Measurements from ENCODE around the gene TNNI2. TPM values are rescaled to one million over a fixed set of nuclear protein-coding genes. Genes with fewer than 3 reads are reported as not detected.
A peak's percentile ranks its signal among the peaks of the same experiment; 100 is the strongest.
"Not testable (repeated sequence)": the region's sequence is repeated elsewhere in the genome, so short reads cannot be mapped to it uniquely, and the experiment has no call there.

Gene TNNI2
- total RNA-seq, 4 donors from 2014 or later, result not detected

DNA sequence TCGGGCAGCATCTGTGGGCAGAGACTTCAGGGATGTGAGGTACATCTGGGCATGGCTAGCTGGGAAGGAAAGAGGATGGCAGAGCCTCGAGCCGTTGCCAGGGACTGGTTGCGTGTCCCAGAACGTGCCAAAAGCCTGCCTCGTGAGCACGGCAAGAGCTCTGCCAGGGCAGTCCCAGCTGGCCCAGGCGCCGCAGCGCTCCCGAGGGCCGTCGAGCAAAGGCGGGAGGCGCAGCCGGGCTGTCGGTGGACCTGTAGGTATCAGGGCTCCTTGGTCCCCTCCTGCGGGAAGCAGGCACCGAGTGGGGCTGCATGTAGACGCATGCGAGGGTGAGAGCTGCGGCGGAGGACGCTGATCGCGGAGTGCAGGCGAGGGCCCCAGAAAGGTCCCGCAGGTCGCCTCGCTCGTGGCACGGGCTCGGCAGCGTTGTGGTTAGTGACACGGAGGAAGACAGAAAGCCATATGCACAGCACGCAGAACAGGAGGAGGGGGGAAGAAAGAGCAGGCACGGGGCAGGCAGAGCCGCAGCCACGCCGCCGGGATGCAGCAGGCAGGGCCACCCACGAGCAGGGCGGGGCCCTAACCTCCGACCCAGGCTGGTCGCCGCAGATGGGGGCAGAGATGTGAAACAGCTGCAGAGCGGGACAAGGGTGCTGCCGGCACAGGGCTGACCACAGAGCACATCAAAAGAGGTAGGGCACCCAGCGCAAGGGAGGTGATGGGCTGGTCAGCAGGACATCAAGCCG, 32.1 kb downstream of the TNNI2 start:
- TF ChIP-seq CTCF (IDR thresholded peaks at IDR 0.05) (no peak), EP300 (IDR thresholded peaks at IDR 0.05) (no peak), POLR2A (IDR thresholded peaks at IDR 0.05) (no peak)
- no peaks in the 10 kb centered on the region for H3K36me3 ChIP-seq
- peak overlapping the region in 2 of 4 donors; percentile 11 to 41 for H3K4me3 ChIP-seq
- H3K27ac ChIP-seq, result peak overlapping the region; percentile 33 to 77 (median 52)
- WGBS, 2 donors, result 40 to 45% methylated on average over 46 to 48 of the region's 50 CpGs
- H3K9me3 ChIP-seq, result no peaks in the 10 kb centered on the region
- DNase-seq (ENCODE audit: low spot score in 2 of 2), result no peak
- peaks cover 0 to 78% (median 28%) of the 10 kb centered on the region in 4 donors for H3K4me1 ChIP-seq
- H3K27me3 ChIP-seq, result peaks cover 0 to 13% of the 10 kb centered on the region in 2 donors

GRCh38 chr11:1871531-1871930, 32.8 kb downstream of the TNNI2 start:
- H3K36me3 ChIP-seq, result no peaks in the 10 kb centered on the region
- no peak for DNase-seq (ENCODE audit: low spot score in 2 of 2)
- H3K27me3 ChIP-seq, result peaks cover 0 to 16% of the 10 kb centered on the region in 2 donors
- 48 to 69% methylated on average over 3 to 12 of the region's 15 CpGs for WGBS, 2 donors
- no peaks in the 10 kb centered on the region for H3K9me3 ChIP-seq
- H3K27ac ChIP-seq, result peak overlapping the region; percentile 33 to 77 (median 52)
- peaks cover 0 to 80% (median 32%) of the 10 kb centered on the region in 4 donors for H3K4me1 ChIP-seq
- no peak for TF ChIP-seq POLR2A (IDR thresholded peaks at IDR 0.05)
- TF ChIP-seq CTCF (IDR thresholded peaks at IDR 0.05), result no peak
- TF ChIP-seq EP300 (IDR thresholded peaks at IDR 0.05), result no peak
- H3K4me3 ChIP-seq, result peak overlapping the region in 2 of 4 donors; percentile 11 to 41

DNA sequence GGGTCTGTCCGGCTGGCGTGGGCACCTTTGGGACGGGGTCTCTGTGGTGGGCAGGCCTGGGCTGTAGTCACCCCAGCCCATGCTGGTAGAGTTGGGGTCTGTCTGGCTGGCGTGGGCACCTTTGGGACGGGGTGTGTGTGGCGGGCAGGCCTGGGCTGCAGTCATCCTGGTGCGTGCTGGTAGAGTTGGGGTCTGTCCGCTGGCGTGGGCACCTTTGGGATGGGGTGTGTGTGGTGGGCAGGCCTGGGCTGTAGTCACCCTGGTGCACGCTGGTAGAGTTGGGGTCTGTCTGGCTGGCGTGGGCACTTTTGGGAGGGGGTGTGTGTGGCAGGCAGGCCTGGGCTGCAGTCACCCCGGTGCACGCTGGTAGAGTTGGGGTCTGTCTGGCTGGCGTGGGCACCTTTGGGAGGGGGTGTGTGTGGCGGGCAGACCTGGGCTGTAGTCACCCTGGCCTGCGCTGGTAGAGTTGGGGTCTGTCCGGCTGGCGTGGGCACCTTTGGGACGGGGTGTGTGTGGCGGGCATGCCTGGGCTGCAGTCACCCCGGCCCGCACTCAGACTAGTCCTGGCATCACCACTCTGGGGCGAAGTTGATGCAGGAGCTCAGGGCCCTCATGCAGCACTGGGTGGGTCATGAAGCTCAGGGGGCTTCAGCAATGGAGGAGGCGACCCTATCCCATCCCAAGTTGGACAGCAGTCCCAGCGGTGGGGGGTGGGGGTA, 33.6 kb downstream of the TNNI2 start:
- Histone ChIP-seq H3K27me3 (peaks cover 0 to 16% of the 10 kb centered on the region in 2 donors), H3K4me1 (peaks cover 0 to 81% (median 36%) of the 10 kb centered on the region in 4 donors), H3K4me3 (peak overlapping the region in 1 of 4 donors; percentile 41), H3K9me3 (no peaks in the 10 kb centered on the region), H3K36me3 (no peaks in the 10 kb centered on the region), H3K27ac (peak overlapping the region in 2 of 4 donors; percentile 34 to 69)
- 76 to 85% methylated on average over 12 to 18 of the region's 25 CpGs for WGBS, 2 donors
- no peak for DNase-seq (ENCODE audit: low spot score in 2 of 2)
- no peak for TF ChIP-seq EP300 (IDR thresholded peaks at IDR 0.05)
- no peak for TF ChIP-seq POLR2A (IDR thresholded peaks at IDR 0.05)
- TF ChIP-seq CTCF (IDR thresholded peaks at IDR 0.05), result no peak

DNA sequence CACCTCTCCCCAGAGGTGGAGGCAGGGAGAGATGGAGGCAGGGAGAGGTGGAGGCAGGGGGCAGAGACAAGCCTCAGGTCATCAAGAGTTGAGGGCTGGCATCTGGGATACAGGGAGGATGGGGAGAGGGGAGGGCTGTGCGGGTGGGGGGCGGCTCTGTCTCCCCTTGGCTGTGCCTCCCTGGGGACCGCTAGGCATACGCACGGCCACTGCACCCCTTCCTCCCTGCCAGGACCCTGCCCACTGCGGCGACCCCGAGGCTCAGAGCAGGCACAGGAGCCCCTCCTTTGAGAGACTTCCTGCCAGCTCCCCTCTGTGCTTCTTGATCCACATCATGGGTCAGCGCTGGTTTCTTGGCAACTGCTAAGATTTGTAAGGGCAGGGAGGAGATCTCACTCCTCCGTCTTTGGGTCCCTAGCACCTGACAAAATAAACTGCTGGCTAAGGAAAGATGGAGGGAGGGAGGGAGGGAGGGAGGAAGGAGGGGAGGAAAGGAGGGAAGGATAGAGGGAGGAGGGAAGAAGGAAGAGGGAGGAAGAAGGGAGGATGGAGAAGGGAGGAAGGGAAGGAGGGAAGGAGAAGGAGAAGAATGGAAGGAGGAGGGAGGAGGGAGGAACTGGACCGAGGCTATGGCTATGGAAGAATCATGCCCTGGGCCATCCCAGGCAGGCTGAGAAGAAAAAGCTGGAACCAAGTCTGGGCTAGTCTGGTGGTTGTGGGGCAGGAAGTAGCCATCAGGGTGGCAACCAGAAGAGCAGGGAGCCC, 34.4 kb downstream of the TNNI2 start:
- WGBS, 2 donors, result 23 to 28% methylated on average over 11 of the region's 11 CpGs
- peaks cover 0 to 81% (median 30%) of the 10 kb centered on the region in 4 donors for H3K4me1 ChIP-seq
- no peaks in the 10 kb centered on the region for H3K9me3 ChIP-seq
- TF ChIP-seq POLR2A (IDR thresholded peaks at IDR 0.05) (no peak), CTCF (IDR thresholded peaks at IDR 0.05) (no peak), EP300 (IDR thresholded peaks at IDR 0.05) (no peak)
- DNase-seq (ENCODE audit: low spot score in 2 of 2), result peak in 1 of 2 donors; percentile 54
- H3K27me3 ChIP-seq, result peaks cover 0 to 16% of the 10 kb centered on the region in 2 donors
- H3K4me3 ChIP-seq, result peak overlapping the region in 1 of 4 donors; percentile 25
- peak overlapping the region in 2 of 4 donors; percentile 34 to 69 for H3K27ac ChIP-seq
- no peaks in the 10 kb centered on the region for H3K36me3 ChIP-seq

DNA sequence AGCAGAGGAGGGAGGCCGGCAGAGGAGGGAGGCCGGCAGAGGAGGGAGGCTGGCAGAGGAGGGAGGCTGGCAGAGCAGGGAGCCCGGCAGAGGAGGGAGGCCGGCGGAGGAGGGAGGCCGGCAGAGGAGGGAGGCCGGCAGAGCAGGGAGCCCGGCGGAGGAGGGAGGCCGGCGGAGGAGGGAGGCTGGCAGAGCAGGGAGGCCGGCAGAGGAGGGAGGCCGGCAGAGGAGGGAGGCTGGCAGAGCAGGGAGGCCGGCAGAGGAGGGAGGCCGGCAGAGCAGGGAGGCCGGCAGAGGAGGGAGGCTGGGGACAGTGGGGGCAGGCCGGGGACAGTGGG, 35.0 kb downstream of the TNNI2 start:
- DNase-seq (ENCODE audit: low spot score in 2 of 2); H3K36me3 ChIP-seq; H3K9me3 ChIP-seq; H3K4me3 ChIP-seq: not testable (repeated sequence)
- 75 to 79% methylated on average over 16 to 17 of the region's 17 CpGs for WGBS, 2 donors
- Histone ChIP-seq H3K4me1 (peaks cover 0 to 75% (median 25%) of the 10 kb centered on the region in 4 donors), H3K27ac (peak overlapping the region in 1 of 4 donors; percentile 69), H3K27me3 (peaks cover 0 to 16% of the 10 kb centered on the region in 2 donors)

- H3K27me3 ChIP-seq, result peaks cover 0 to 16% of the 10 kb centered on the region in 2 donors
- peak overlapping the region; percentile 33 to 67 (median 60) for H3K27ac ChIP-seq
- not testable (repeated sequence) for H3K4me3 ChIP-seq; H3K9me3 ChIP-seq; H3K36me3 ChIP-seq; DNase-seq (ENCODE audit: low spot score in 2 of 2)
- WGBS, 2 donors, result 45 to 60% methylated on average over 9 to 16 of the region's 17 CpGs
- H3K4me1 ChIP-seq, result peaks cover 0 to 71% (median 24%) of the 10 kb centered on the region in 4 donors
These were observed 35.8 kb downstream of the TNNI2 start for GRCh38 chr11:1874441-1875092.
